ENCODE results near the gene CCDC71L. TPM values are rescaled to one million over a fixed set of nuclear protein-coding genes. Genes with fewer than 3 reads are reported as not detected.

The CCDC71L gene
- total and polyA plus RNA-seq, 2 of the 13 experiments (the other 11 are each of a cell fraction or from before 2014, with no cell fraction given): 0.02 TPM; not detected in 1

DNA sequence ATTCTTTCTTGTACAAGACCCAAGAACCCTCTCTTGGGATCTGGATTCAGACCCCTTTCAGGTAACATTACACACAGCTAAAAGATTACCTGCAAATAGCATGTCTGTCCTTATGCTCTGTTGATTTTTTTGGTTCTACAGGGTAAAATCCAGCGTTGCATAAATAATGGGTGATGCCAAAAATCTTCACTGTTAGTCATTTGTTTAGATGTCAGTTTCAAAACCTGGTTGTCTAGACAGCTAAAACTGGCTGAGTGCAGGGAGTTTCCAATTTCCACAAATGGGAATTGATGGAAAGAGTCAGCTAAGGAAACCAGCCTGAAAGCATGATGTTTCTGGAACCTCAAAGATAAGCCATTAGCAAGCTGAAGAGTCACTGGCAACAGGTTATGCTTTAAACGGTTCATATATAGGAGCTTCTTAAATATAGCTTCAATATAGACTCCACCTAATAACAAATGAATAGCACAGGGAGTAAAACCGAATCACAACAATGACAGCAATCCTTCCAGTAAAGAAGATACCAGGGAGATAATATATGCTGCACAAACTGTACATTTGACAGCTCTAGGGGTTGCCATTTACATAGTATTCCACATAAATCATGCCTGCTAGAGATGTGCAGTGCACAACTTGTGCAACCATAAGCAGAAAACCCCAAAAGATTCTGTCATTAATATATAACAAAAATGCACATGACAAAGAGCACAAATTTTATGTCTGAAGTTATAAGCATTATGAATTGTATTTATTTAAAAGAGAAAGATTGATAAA lies 20.4 kb downstream of the CCDC71L start:
- no peak for DNase-seq (ENCODE audit: low spot score)
- Histone ChIP-seq H3K4me2 (ENCODE audit: low read depth, low read length) (no peak overlapping the region), H3K27me3 (ENCODE audit: control insufficient read depth in 1 of 2, insufficient read depth in 2 of 2, low read length in 2 of 2) (no peaks in the 10 kb centered on the region), H3K79me2 (ENCODE audit: insufficient read depth, low read length) (no peaks in the 10 kb centered on the region), H3K9ac (ENCODE audit: insufficient read depth, low read depth, low read length) (no peak overlapping the region), H3K9me3 (ENCODE audit: low read length) (no peaks in the 10 kb centered on the region), H2AFZ (ENCODE audit: low read length) (no peak overlapping the region), H3K4me3 (replicated peaks in 1 of 3; ENCODE audit: insufficient read depth in 1 of 3, low read depth in 2 of 3, low read length in 3 of 3) (no peak overlapping the region), H3K27ac (ENCODE audit: extremely low read length, insufficient read depth, low read length) (no peak overlapping the region), H3K36me3 (replicated peaks in 1 of 2; ENCODE audit: control insufficient read depth in 1 of 2, insufficient read depth in 2 of 2, low read length in 2 of 2) (no peaks in the 10 kb centered on the region), H3K4me1 (ENCODE audit: insufficient read depth, low read length) (no peaks in the 10 kb centered on the region), H4K20me1 (ENCODE audit: insufficient read depth, low read length) (no peaks in the 10 kb centered on the region)
- no TSS peak for BruUV-seq (replicated peaks)
- in situ Hi-C loops (cut with HindIII; ENCODE audit: extremely low pct_ligation_motif_present, low pct_unique_long_range_greater_than_20kb) (no loop called here), intact Hi-C loops (cut with micrococcal nuclease; ENCODE audit: unreplicated experiment) (no loop called here)
- TF ChIP-seq, protein P1, sequence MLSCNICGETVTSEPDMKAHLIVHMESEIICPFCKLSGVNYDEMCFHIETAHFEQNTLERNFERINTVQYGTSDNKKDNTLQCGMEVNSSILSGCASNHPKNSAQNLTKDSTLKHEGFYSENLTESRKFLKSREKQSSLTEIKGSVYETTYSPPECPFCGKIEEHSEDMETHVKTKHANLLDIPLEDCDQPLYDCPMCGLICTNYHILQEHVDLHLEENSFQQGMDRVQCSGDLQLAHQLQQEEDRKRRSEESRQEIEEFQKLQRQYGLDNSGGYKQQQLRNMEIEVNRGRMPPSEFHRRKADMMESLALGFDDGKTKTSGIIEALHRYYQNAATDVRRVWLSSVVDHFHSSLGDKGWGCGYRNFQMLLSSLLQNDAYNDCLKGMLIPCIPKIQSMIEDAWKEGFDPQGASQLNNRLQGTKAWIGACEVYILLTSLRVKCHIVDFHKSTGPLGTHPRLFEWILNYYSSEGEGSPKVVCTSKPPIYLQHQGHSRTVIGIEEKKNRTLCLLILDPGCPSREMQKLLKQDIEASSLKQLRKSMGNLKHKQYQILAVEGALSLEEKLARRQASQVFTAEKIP (CRISPR knock-in tag; IDR thresholded peaks at IDR 0.05; ENCODE audit: borderline replicate concordance): no peak
- TF ChIP-seq ZNF569 (CRISPR knock-in tag; IDR thresholded peaks at IDR 0.05; ENCODE audit: borderline replicate concordance) (no peak), ARNT2 (CRISPR knock-in tag; IDR thresholded peaks at IDR 0.05; ENCODE audit: low read depth) (no peak), SALL2 (CRISPR knock-in tag; IDR thresholded peaks at IDR 0.05) (no peak)
- TF ChIP-seq, protein P2, sequence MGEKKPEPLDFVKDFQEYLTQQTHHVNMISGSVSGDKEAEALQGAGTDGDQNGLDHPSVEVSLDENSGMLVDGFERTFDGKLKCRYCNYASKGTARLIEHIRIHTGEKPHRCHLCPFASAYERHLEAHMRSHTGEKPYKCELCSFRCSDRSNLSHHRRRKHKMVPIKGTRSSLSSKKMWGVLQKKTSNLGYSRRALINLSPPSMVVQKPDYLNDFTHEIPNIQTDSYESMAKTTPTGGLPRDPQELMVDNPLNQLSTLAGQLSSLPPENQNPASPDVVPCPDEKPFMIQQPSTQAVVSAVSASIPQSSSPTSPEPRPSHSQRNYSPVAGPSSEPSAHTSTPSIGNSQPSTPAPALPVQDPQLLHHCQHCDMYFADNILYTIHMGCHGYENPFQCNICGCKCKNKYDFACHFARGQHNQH (CRISPR knock-in tag; IDR thresholded peaks at IDR 0.05): no peak
- ChIA-PET CTCF (ENCODE audit: low intra/inter-chr PET ratio, low total read pairs) (no interaction called here), POLR2A (no interaction called here)
- no peak for FAIRE-seq
- no peak for ATAC-seq
- 0% methylated on average over 3 of the region's 3 CpGs for WGBS (ENCODE audit: low lambda C conversion rate)

Measured in HepG2 (cell line).